ENCODE measurements around the gene TM7SF3.

TM7SF3 gene

GRCh38 chr12:27015730-27016076 is 1.5 kb upstream of the TM7SF3 start:
- DNase-seq (ENCODE audit: low read depth in 2 of 2): no peak

- no peak for DNase-seq (ENCODE audit: low read depth in 2 of 2)
Observed at GRCh38 chr12:27014859-27015729, 910 bp upstream of the TM7SF3 start.

GRCh38 chr12:27013611-27014084 is 536 bp downstream of the TM7SF3 start:
- no peak for DNase-seq (ENCODE audit: low read depth in 2 of 2)

GRCh38 chr12:27012982-27013255 is 1.3 kb downstream of the TM7SF3 start:
- no peak for DNase-seq (ENCODE audit: low read depth in 2 of 2)

- no peak for DNase-seq (ENCODE audit: low read depth in 2 of 2)
Observed at GRCh38 chr12:27012239-27012981, 1.8 kb downstream of the TM7SF3 start.

GRCh38 chr12:27009881-27010301 is 4.3 kb downstream of the TM7SF3 start:
- DNase-seq (ENCODE audit: low read depth in 2 of 2): no peak

GRCh38 chr12:27008081-27008480 is 6.1 kb downstream of the TM7SF3 start:
- no peak for DNase-seq (ENCODE audit: low read depth in 2 of 2)

- DNase-seq (ENCODE audit: low read depth in 2 of 2): no peak
Observed at GRCh38 chr12:27006797-27007467, 7.3 kb downstream of the TM7SF3 start.

- DNase-seq (ENCODE audit: low read depth in 2 of 2): no peak
Observed at GRCh38 chr12:27005495-27005894, 8.7 kb downstream of the TM7SF3 start.

- no peak for DNase-seq (ENCODE audit: low read depth in 2 of 2)
Observed at GRCh38 chr12:27003421-27004381, 10.5 kb downstream of the TM7SF3 start.

GRCh38 chr12:27002141-27002540 is 12.0 kb downstream of the TM7SF3 start:
- DNase-seq (ENCODE audit: low read depth in 2 of 2): no peak

- DNase-seq (ENCODE audit: low read depth in 2 of 2): no peak
Observed at GRCh38 chr12:27001663-27002062, 12.5 kb downstream of the TM7SF3 start.

- no peak for DNase-seq (ENCODE audit: low read depth in 2 of 2)
Observed at GRCh38 chr12:27000961-27001360, 13.2 kb downstream of the TM7SF3 start.

- no peak for DNase-seq (ENCODE audit: low read depth in 2 of 2)
Observed at GRCh38 chr12:26997003-26997402, 17.2 kb downstream of the TM7SF3 start.

GRCh38 chr12:26995706-26996105 is 18.5 kb downstream of the TM7SF3 start:
- DNase-seq (ENCODE audit: low read depth in 2 of 2): no peak

GRCh38 chr12:26994109-26994508 is 20.1 kb downstream of the TM7SF3 start:
- no peak for DNase-seq (ENCODE audit: low read depth in 2 of 2)

- DNase-seq (ENCODE audit: low read depth in 2 of 2): no peak
Observed at GRCh38 chr12:26991826-26992225, 22.4 kb downstream of the TM7SF3 start.

- no peak for DNase-seq (ENCODE audit: low read depth in 2 of 2)
Observed at GRCh38 chr12:26989873-26990272, 24.3 kb downstream of the TM7SF3 start.

- DNase-seq (ENCODE audit: low read depth in 2 of 2): no peak
Observed at GRCh38 chr12:26988703-26989102, 25.5 kb downstream of the TM7SF3 start.

GRCh38 chr12:26987634-26988424 is 26.4 kb downstream of the TM7SF3 start:
- no peak for DNase-seq (ENCODE audit: low read depth in 2 of 2)

- no peak for DNase-seq (ENCODE audit: low read depth in 2 of 2)
Observed at GRCh38 chr12:26982866-26983265, 31.3 kb downstream of the TM7SF3 start.

Data from stimulated activated CD4-positive, alpha-beta T cell treated with anti-CD3 and anti-CD28 coated beads, Interleukin-12 subunit alpha, Interleukin-12 subunit beta, amount 100 ng/mL, for 24 hours (primary cell).